ENCODE results near the gene P2RX3. TPM values are rescaled to one million over a fixed set of nuclear protein-coding genes. Genes with fewer than 3 reads are reported as not detected.
A peak's percentile ranks its signal among the peaks of the same experiment; 100 is the strongest.

P2RX3 gene
- total and polyA plus RNA-seq, 10 donors = not detected

- Histone ChIP-seq H3K27me3 (replicated peaks in 1 of 7) (no peaks in the 10 kb centered on the region), H3K27ac (peak overlapping the region in 1 of 8 donors; percentile 62), H3K36me3 (peaks cover 4 to 76% (median 50%) of the 10 kb centered on the region in 6 donors), H3K9me3 (no peaks in the 10 kb centered on the region), H3K4me1 (peaks cover 0 to 27% (median 14%) of the 10 kb centered on the region in 6 donors), H3K4me3 (no peak overlapping the region)
- TF ChIP-seq POLR2AphosphoS5 (IDR thresholded peaks at IDR 0.05) (no peak), CTCF (IDR thresholded peaks at IDR 0.05 in 8 of 11, conservative IDR thresholded peaks at IDR 0.05 in 3 of 11) (no peak), POLR2A (IDR thresholded peaks at IDR 0.05) (no peak)
- DNase-seq = no peak
- intact Hi-C loops (cut with DNase I; ENCODE audit: low total_unique reads) = no loop called here
- 90 to 96% (median 93%) methylated on average over 8 of the region's 8 CpGs for whole genome bisulfite sequencing, 5 donors
Measured at GRCh38 chr11:57407941-57408475, 69.9 kb downstream of the P2RX3 start.

- H3K36me3 ChIP-seq = peaks cover 4 to 84% (median 56%) of the 10 kb centered on the region in 6 donors
- no peak overlapping the region for H3K4me3 ChIP-seq
- WGBS, 5 donors = 39 to 70% (median 49%) methylated on average over 2 of the region's 2 CpGs
- H3K4me1 ChIP-seq = peaks cover 0 to 34% (median 15%) of the 10 kb centered on the region in 6 donors
- no peaks in the 10 kb centered on the region for H3K9me3 ChIP-seq
- DNase-seq = no peak
- intact Hi-C loops (cut with DNase I; ENCODE audit: low total_unique reads) = no loop called here
- H3K27me3 ChIP-seq (replicated peaks in 1 of 7) = no peaks in the 10 kb centered on the region
- no peak overlapping the region for H3K27ac ChIP-seq
- TF ChIP-seq CTCF (IDR thresholded peaks at IDR 0.05 in 8 of 11, conservative IDR thresholded peaks at IDR 0.05 in 3 of 11) (no peak), POLR2A (IDR thresholded peaks at IDR 0.05) (no peak), POLR2AphosphoS5 (IDR thresholded peaks at IDR 0.05) (no peak)
Measured at GRCh38 chr11:57408771-57409170, 70.6 kb downstream of the P2RX3 start.

- DNase-seq = no peak
- WGBS, 5 donors = 85 to 93% (median 90%) methylated on average over 18 of the region's 18 CpGs
- H3K27ac ChIP-seq = no peak overlapping the region
Measured at GRCh38 chr11:57409321-57410100, 71.4 kb downstream of the P2RX3 start.

More at GRCh38 chr11:57409321-57410100, 71.4 kb downstream of the P2RX3 start:
- intact Hi-C loops (cut with DNase I; ENCODE audit: low total_unique reads) = no loop called here
- Histone ChIP-seq H3K27me3 (replicated peaks in 1 of 7) (no peaks in the 10 kb centered on the region), H3K4me3 (no peak overlapping the region), H3K36me3 (peaks cover 4 to 92% (median 63%) of the 10 kb centered on the region in 6 donors), H3K9me3 (no peaks in the 10 kb centered on the region), H3K4me1 (peaks cover 0 to 34% (median 15%) of the 10 kb centered on the region in 6 donors)
- TF ChIP-seq POLR2AphosphoS5 (IDR thresholded peaks at IDR 0.05) (no peak), CTCF (IDR thresholded peaks at IDR 0.05 in 8 of 11, conservative IDR thresholded peaks at IDR 0.05 in 3 of 11) (no peak), POLR2A (IDR thresholded peaks at IDR 0.05) (no peak)

Measured in spleen (tissue), 11 donors.